A673 (cell line): ENCODE measurements around the gene CCDC122. TPM values are rescaled to one million over a fixed set of nuclear protein-coding genes. Genes with fewer than 3 reads are reported as not detected.

Source experiments
- BruUV-seq: library from RNA; stranded (reverse); fragments of 400-500 nt; replicated peaks from 2 replicates; lab custom pipeline; 2021; lab: Mats Ljungman, UMichigan
- CTCF ChIA-PET: fragments of 300-600 bp; sonication (Branson Sonifier 250); formaldehyde crosslinking; loops from one replicate; lab custom pipeline; 2022; ENCODE audit warnings: antibody characterized with exemption; lab: Charles Lee
- POLR2A ChIA-PET: fragments of 300-600 bp; sonication (Branson Sonifier 250); formaldehyde crosslinking; loops from one replicate; lab custom pipeline; 2022; ENCODE audit warnings: antibody characterized with exemption; ENCODE audit not compliant: low non-redundant PET; lab: Charles Lee
- DNase-seq: peaks from one replicate; pipeline ENCODE4 v3.0.0-alpha.2; 2015; ENCODE audit warnings: low spot score
- H3K27ac ChIP-seq: fragments of 200-600 bp; sonication (generic); 2 replicates; pipeline ENCODE4 v1.5.1; 2016; ENCODE audit warnings: mixed run types, low read depth, mild to moderate bottlenecking, mixed read lengths, antibody characterized with exemption, low read length; ENCODE audit not compliant: poor library complexity, severe bottlenecking
- H3K27me3 ChIP-seq: fragments of 200-600 bp; sonication (generic); replicated peaks from 2 replicates; pipeline ENCODE4 v1.6.1; 2017; ENCODE audit warnings: mixed run types, low read depth, mild to moderate bottlenecking, mixed read lengths, antibody characterized with exemption, low read length; ENCODE audit not compliant: insufficient read depth, poor library complexity
- H3K36me3 ChIP-seq: fragments of 200-600 bp; sonication (generic); 2 replicates; pipeline ENCODE4 v1.6.1; 2016; ENCODE audit warnings: mixed run types, mild to moderate bottlenecking, mixed read lengths, antibody characterized with exemption, low read length; ENCODE audit not compliant: insufficient read depth, poor library complexity, severe bottlenecking
- H3K4me1 ChIP-seq: fragments of 200-600 bp; sonication (generic); 2 replicates; pipeline ENCODE4 v1.6.1; 2017; ENCODE audit warnings: mixed run types, mild to moderate bottlenecking, mixed read lengths, antibody characterized with exemption, low read length; ENCODE audit not compliant: insufficient read depth, poor library complexity, severe bottlenecking
- H3K4me3 ChIP-seq: fragments of 200-600 bp; sonication (generic); 2 replicates; pipeline ENCODE4 v1.5.1; 2016; ENCODE audit warnings: low read depth, mixed run types, mild to moderate bottlenecking, mixed read lengths, low read length; ENCODE audit not compliant: poor library complexity, severe bottlenecking
- H3K9me3 ChIP-seq: fragments of 200-600 bp; sonication (generic); 2 replicates; pipeline ENCODE4 v1.6.1; 2016; ENCODE audit warnings: mixed run types, low read depth, mild to moderate bottlenecking, mixed read lengths, antibody characterized with exemption, low read length; ENCODE audit not compliant: poor library complexity, severe bottlenecking
- EZH2 ChIP-seq: fragments of 200-600 bp; sonication (generic); IDR thresholded peaks from 2 replicates; pipeline ENCODE4 v1.6.1; 2017; ENCODE audit warnings: borderline replicate concordance, low read depth, mild to moderate bottlenecking, mixed read lengths, antibody characterized with exemption, low read length; ENCODE audit not compliant: poor library complexity, severe bottlenecking
- intact Hi-C: fragments of 100-400 bp; cut with micrococcal nuclease; formaldehyde crosslinking; loops from one replicate; pipeline ENCODE4 v1.10.0; 2022; ENCODE audit not compliant: unreplicated experiment
- total RNA-seq: library from RNA; stranded (reverse); gene quantifications from 2 replicates; pipeline ENCODE4 v1.2.3, GENCODE V29; 2021
- TF ChIP-seq, protein P1 (sequence below): fragments of 300-800, 200-600 bp; sonication (generic); conservative IDR thresholded peaks from 2 replicates; pipeline ENCODE4 v1.5.1; 2017; ENCODE audit warnings: low read depth, mild to moderate bottlenecking, antibody characterized with exemption, low read length, moderate library complexity, mixed read lengths

The CCDC122 gene
- total RNA-seq, 1 experiment from 2014 or later = 2.6 TPM

GRCh38 chr13:43881580-43881979 lies 2.0 kb upstream of the CCDC122 start:
- Histone ChIP-seq H3K27me3 (peaks cover 22% of the 10 kb centered on the region), H3K27ac (no peak overlapping the region), H3K4me3 (no peak overlapping the region), H3K36me3 (no peaks in the 10 kb centered on the region), H3K9me3 (no peaks in the 10 kb centered on the region), H3K4me1 (no peaks in the 10 kb centered on the region)
- DNase-seq = no peak
- no peak for TF ChIP-seq EZH2
- TF ChIP-seq, protein P1, sequence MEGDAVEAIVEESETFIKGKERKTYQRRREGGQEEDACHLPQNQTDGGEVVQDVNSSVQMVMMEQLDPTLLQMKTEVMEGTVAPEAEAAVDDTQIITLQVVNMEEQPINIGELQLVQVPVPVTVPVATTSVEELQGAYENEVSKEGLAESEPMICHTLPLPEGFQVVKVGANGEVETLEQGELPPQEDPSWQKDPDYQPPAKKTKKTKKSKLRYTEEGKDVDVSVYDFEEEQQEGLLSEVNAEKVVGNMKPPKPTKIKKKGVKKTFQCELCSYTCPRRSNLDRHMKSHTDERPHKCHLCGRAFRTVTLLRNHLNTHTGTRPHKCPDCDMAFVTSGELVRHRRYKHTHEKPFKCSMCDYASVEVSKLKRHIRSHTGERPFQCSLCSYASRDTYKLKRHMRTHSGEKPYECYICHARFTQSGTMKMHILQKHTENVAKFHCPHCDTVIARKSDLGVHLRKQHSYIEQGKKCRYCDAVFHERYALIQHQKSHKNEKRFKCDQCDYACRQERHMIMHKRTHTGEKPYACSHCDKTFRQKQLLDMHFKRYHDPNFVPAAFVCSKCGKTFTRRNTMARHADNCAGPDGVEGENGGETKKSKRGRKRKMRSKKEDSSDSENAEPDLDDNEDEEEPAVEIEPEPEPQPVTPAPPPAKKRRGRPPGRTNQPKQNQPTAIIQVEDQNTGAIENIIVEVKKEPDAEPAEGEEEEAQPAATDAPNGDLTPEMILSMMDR = no peak
- CTCF ChIA-PET = no interaction called here
- no TSS peak for BruUV-seq
- intact Hi-C loops = no loop called here
- POLR2A ChIA-PET = no interaction called here

DNA sequence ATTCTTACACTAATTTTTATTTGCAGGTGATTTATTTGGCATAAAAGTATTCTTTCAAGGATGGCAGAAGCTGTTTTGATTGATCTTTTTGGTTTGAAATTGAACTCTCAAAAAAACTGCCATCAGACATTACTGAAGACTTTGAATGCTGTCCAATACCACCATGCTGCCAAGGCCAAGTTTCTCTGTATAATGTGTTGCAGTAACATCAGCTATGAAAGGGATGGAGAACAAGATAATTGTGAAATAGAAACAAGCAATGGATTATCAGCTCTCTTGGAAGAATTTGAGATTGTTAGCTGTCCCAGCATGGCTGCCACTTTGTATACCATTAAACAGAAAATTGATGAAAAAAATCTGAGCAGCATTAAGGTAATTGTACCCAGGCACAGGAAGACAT lies 1.4 kb upstream of the CCDC122 start:
- no TSS peak for BruUV-seq
- intact Hi-C loops = no loop called here
- ChIA-PET POLR2A (no interaction called here), CTCF (no interaction called here)
- H3K27ac ChIP-seq = no peak overlapping the region
- peaks cover 22% of the 10 kb centered on the region for H3K27me3 ChIP-seq
- H3K9me3 ChIP-seq = no peaks in the 10 kb centered on the region
- DNase-seq = no peak
- TF ChIP-seq, protein P1 = no peak
- TF ChIP-seq EZH2 = no peak
- no peak overlapping the region for H3K4me3 ChIP-seq
- H3K4me1 ChIP-seq = no peaks in the 10 kb centered on the region
- no peaks in the 10 kb centered on the region for H3K36me3 ChIP-seq

DNA sequence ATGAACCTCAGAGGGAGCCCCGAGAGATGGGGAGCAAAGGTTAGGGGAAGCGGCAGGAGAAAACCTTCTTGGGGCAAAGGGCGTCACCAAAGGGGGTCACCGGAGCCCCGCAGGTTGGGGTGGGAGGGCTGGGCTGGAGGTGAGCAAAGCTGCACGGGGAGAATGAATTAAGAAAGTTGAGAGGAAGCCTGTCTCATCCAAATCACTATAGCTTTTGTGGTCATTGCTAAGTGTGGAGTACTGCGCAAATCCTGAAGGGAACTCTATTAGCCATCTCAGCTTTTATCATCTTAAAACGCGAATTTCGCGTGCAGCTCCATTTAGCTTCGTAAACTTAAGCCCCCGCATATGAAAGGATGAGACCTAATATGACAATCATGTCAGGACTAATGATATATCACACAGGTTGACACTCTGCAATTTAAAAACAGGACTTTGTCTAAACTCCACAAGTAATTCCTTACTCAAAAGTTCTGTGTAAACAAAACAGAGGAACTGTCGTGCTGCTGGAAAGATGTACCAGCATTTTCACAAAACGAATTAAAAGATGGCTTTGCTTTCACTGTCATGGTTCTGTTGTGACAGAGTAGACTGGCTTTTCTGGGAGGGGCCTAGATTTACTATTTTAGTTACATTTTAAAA lies 795 bp upstream of the CCDC122 start:
- intact Hi-C loops = no loop called here
- ChIA-PET CTCF (no interaction called here), POLR2A (no interaction called here)
- no peaks in the 10 kb centered on the region for H3K36me3 ChIP-seq
- TF ChIP-seq, protein P1 = no peak
- TF ChIP-seq EZH2 = no peak
- H3K9me3 ChIP-seq = no peaks in the 10 kb centered on the region
- no peaks in the 10 kb centered on the region for H3K4me1 ChIP-seq
- H3K27ac ChIP-seq = no peak overlapping the region
- BruUV-seq = no TSS peak
- no peak overlapping the region for H3K4me3 ChIP-seq
- peaks cover 22% of the 10 kb centered on the region for H3K27me3 ChIP-seq
- no peak for DNase-seq
